Measurements from ENCODE around the gene ARHGEF11.
A peak's percentile ranks its signal among the peaks of the same experiment; 100 is the strongest.

ARHGEF11 gene

GRCh38 chr1:157000686-157001085 is 44.9 kb downstream of the ARHGEF11 start:
- no peaks in the 10 kb centered on the region for H3K4me1 Mint-ChIP-seq (ENCODE audit: low read depth)
- peaks cover 21% of the 10 kb centered on the region for H3K27me3 Mint-ChIP-seq
- no peaks in the 10 kb centered on the region for H3K36me3 Mint-ChIP-seq (ENCODE audit: low read depth)
- no peak overlapping the region for H3K4me3 Mint-ChIP-seq
- H3K27ac Mint-ChIP-seq, result no peak overlapping the region
- no peaks in the 10 kb centered on the region for H3K9me3 Mint-ChIP-seq

GRCh38 chr1:156999596-157000320 is 45.8 kb downstream of the ARHGEF11 start:
- Mint-ChIP-seq H3K36me3 (ENCODE audit: low read depth) (no peaks in the 10 kb centered on the region), H3K9me3 (no peaks in the 10 kb centered on the region), H3K27me3 (peaks cover 22% of the 10 kb centered on the region), H3K4me1 (ENCODE audit: low read depth) (no peaks in the 10 kb centered on the region), H3K27ac (no peak overlapping the region), H3K4me3 (no peak overlapping the region)

- Mint-ChIP-seq H3K4me3 (no peak overlapping the region), H3K27me3 (peaks cover 22% of the 10 kb centered on the region), H3K36me3 (ENCODE audit: low read depth) (no peaks in the 10 kb centered on the region), H3K4me1 (ENCODE audit: low read depth) (no peaks in the 10 kb centered on the region), H3K9me3 (no peaks in the 10 kb centered on the region), H3K27ac (no peak overlapping the region)
Measured at GRCh38 chr1:156998840-156999500, 46.6 kb downstream of the ARHGEF11 start.

- no peaks in the 10 kb centered on the region for H3K4me1 Mint-ChIP-seq (ENCODE audit: low read depth)
- peaks cover 22% of the 10 kb centered on the region for H3K27me3 Mint-ChIP-seq
- H3K9me3 Mint-ChIP-seq, result no peaks in the 10 kb centered on the region
- H3K36me3 Mint-ChIP-seq (ENCODE audit: low read depth), result no peaks in the 10 kb centered on the region
- H3K4me3 Mint-ChIP-seq, result no peak overlapping the region
- H3K27ac Mint-ChIP-seq, result no peak overlapping the region
Measured at GRCh38 chr1:156998301-156998700, 47.2 kb downstream of the ARHGEF11 start.

- H3K9me3 Mint-ChIP-seq, result no peaks in the 10 kb centered on the region
- H3K4me3 Mint-ChIP-seq, result no peak overlapping the region
- H3K36me3 Mint-ChIP-seq (ENCODE audit: low read depth), result no peaks in the 10 kb centered on the region
- H3K4me1 Mint-ChIP-seq (ENCODE audit: low read depth), result no peaks in the 10 kb centered on the region
- peaks cover 22% of the 10 kb centered on the region for H3K27me3 Mint-ChIP-seq
- no peak overlapping the region for H3K27ac Mint-ChIP-seq
Measured at GRCh38 chr1:156995412-156995811, 50.1 kb downstream of the ARHGEF11 start.

GRCh38 chr1:156994277-156994676 is 51.3 kb downstream of the ARHGEF11 start:
- H3K27ac Mint-ChIP-seq, result no peak overlapping the region
- no peaks in the 10 kb centered on the region for H3K9me3 Mint-ChIP-seq
- no peaks in the 10 kb centered on the region for H3K4me1 Mint-ChIP-seq (ENCODE audit: low read depth)
- H3K27me3 Mint-ChIP-seq, result peaks cover 21% of the 10 kb centered on the region
- H3K36me3 Mint-ChIP-seq (ENCODE audit: low read depth), result no peaks in the 10 kb centered on the region
- H3K4me3 Mint-ChIP-seq, result no peak overlapping the region

- Mint-ChIP-seq H3K4me1 (ENCODE audit: low read depth) (no peaks in the 10 kb centered on the region), H3K9me3 (no peaks in the 10 kb centered on the region), H3K27ac (no peak overlapping the region), H3K27me3 (peaks cover 22% of the 10 kb centered on the region), H3K4me3 (no peak overlapping the region), H3K36me3 (ENCODE audit: low read depth) (no peaks in the 10 kb centered on the region)
Measured at GRCh38 chr1:156993426-156994147, 52.0 kb downstream of the ARHGEF11 start.

- H3K36me3 Mint-ChIP-seq (ENCODE audit: low read depth), result no peaks in the 10 kb centered on the region
- peaks cover 22% of the 10 kb centered on the region for H3K27me3 Mint-ChIP-seq
- no peaks in the 10 kb centered on the region for H3K9me3 Mint-ChIP-seq
- no peak overlapping the region for H3K4me3 Mint-ChIP-seq
- no peaks in the 10 kb centered on the region for H3K4me1 Mint-ChIP-seq (ENCODE audit: low read depth)
- H3K27ac Mint-ChIP-seq, result no peak overlapping the region
Measured at GRCh38 chr1:156992215-156992614, 53.3 kb downstream of the ARHGEF11 start.

GRCh38 chr1:156987715-156988114 is 57.8 kb downstream of the ARHGEF11 start:
- Mint-ChIP-seq H3K27me3 (peaks cover 13% of the 10 kb centered on the region), H3K27ac (no peak overlapping the region), H3K4me1 (ENCODE audit: low read depth) (no peaks in the 10 kb centered on the region), H3K36me3 (ENCODE audit: low read depth) (no peaks in the 10 kb centered on the region), H3K4me3 (no peak overlapping the region), H3K9me3 (no peaks in the 10 kb centered on the region)

- Mint-ChIP-seq H3K36me3 (ENCODE audit: low read depth) (no peaks in the 10 kb centered on the region), H3K4me1 (ENCODE audit: low read depth) (no peaks in the 10 kb centered on the region), H3K27ac (no peak overlapping the region), H3K9me3 (no peaks in the 10 kb centered on the region), H3K27me3 (peaks cover 24% of the 10 kb centered on the region), H3K4me3 (no peak overlapping the region)
Measured at GRCh38 chr1:156980551-156980950, 65.0 kb downstream of the ARHGEF11 start.

- H3K36me3 Mint-ChIP-seq (ENCODE audit: low read depth), result no peaks in the 10 kb centered on the region
- H3K27me3 Mint-ChIP-seq, result peaks cover 12% of the 10 kb centered on the region
- H3K9me3 Mint-ChIP-seq, result no peaks in the 10 kb centered on the region
- H3K27ac Mint-ChIP-seq, result no peak overlapping the region
- H3K4me3 Mint-ChIP-seq, result no peak overlapping the region
- no peaks in the 10 kb centered on the region for H3K4me1 Mint-ChIP-seq (ENCODE audit: low read depth)
Measured at GRCh38 chr1:156975084-156975483, 70.5 kb downstream of the ARHGEF11 start.

- peaks cover 9% of the 10 kb centered on the region for H3K27me3 Mint-ChIP-seq
- H3K9me3 Mint-ChIP-seq, result no peaks in the 10 kb centered on the region
- H3K36me3 Mint-ChIP-seq (ENCODE audit: low read depth), result no peaks in the 10 kb centered on the region
- H3K27ac Mint-ChIP-seq, result no peak overlapping the region
- H3K4me1 Mint-ChIP-seq (ENCODE audit: low read depth), result no peaks in the 10 kb centered on the region
- H3K4me3 Mint-ChIP-seq, result no peak overlapping the region
Measured at GRCh38 chr1:156973417-156973816, 72.1 kb downstream of the ARHGEF11 start.

- peaks cover 4% of the 10 kb centered on the region for H3K27me3 Mint-ChIP-seq
- H3K27ac Mint-ChIP-seq, result no peak overlapping the region
- H3K9me3 Mint-ChIP-seq, result no peaks in the 10 kb centered on the region
- H3K36me3 Mint-ChIP-seq (ENCODE audit: low read depth), result no peaks in the 10 kb centered on the region
- H3K4me3 Mint-ChIP-seq, result no peak overlapping the region
- H3K4me1 Mint-ChIP-seq (ENCODE audit: low read depth), result no peaks in the 10 kb centered on the region
Measured at GRCh38 chr1:156970017-156970416, 75.5 kb downstream of the ARHGEF11 start.

- Mint-ChIP-seq H3K27me3 (peaks cover 4% of the 10 kb centered on the region), H3K9me3 (no peaks in the 10 kb centered on the region), H3K4me3 (no peak overlapping the region), H3K36me3 (ENCODE audit: low read depth) (no peaks in the 10 kb centered on the region), H3K27ac (no peak overlapping the region), H3K4me1 (ENCODE audit: low read depth) (peaks cover under 1% of the 10 kb centered on the region)
Measured at GRCh38 chr1:156969496-156969895, 76.0 kb downstream of the ARHGEF11 start.

GRCh38 chr1:156964441-156964840 is 81.1 kb downstream of the ARHGEF11 start:
- Mint-ChIP-seq H3K4me1 (ENCODE audit: low read depth) (peaks cover 29% of the 10 kb centered on the region), H3K9me3 (no peaks in the 10 kb centered on the region), H3K27ac (peak overlapping the region; percentile 18), H3K36me3 (ENCODE audit: low read depth) (no peaks in the 10 kb centered on the region), H3K27me3 (peaks cover 4% of the 10 kb centered on the region), H3K4me3 (no peak overlapping the region)
